Measurements from ENCODE around the gene PPP1R9A.

The PPP1R9A gene

GRCh38 chr7:95213809-95214492 lies 306.6 kb downstream of the PPP1R9A start:
- DNase-seq (ENCODE audit: low read depth), result peak; percentile 55
- no peak for TF ChIP-seq CTCF (IDR thresholded peaks at IDR 0.05; ENCODE audit: low read length, missing control alignments)
- no peak overlapping the region for H3K4me3 ChIP-seq (replicated peaks; ENCODE audit: low read depth, low read length)

GRCh38 chr7:95219721-95220120 lies 312.3 kb downstream of the PPP1R9A start:
- DNase-seq (ENCODE audit: low read depth), result no peak
- TF ChIP-seq CTCF (IDR thresholded peaks at IDR 0.05; ENCODE audit: low read length, missing control alignments), result no peak
- no peak overlapping the region for H3K4me3 ChIP-seq (replicated peaks; ENCODE audit: low read depth, low read length)

GRCh38 chr7:95220328-95220727 lies 312.9 kb downstream of the PPP1R9A start:
- no peak for DNase-seq (ENCODE audit: low read depth)
- TF ChIP-seq CTCF (IDR thresholded peaks at IDR 0.05; ENCODE audit: low read length, missing control alignments), result no peak

GRCh38 chr7:95225301-95225700 lies 317.9 kb downstream of the PPP1R9A start:
- H3K4me3 ChIP-seq (replicated peaks; ENCODE audit: low read depth, low read length), result no peak overlapping the region
- DNase-seq (ENCODE audit: low read depth), result no peak
- TF ChIP-seq CTCF (IDR thresholded peaks at IDR 0.05; ENCODE audit: low read length, missing control alignments), result no peak

More at GRCh38 chr7:95220328-95220727, 312.9 kb downstream of the PPP1R9A start:
- H3K4me3 ChIP-seq (replicated peaks; ENCODE audit: low read depth, low read length), result no peak overlapping the region

GRCh38 chr7:95229301-95229700 lies 321.9 kb downstream of the PPP1R9A start:
- DNase-seq (ENCODE audit: low read depth), result no peak
- no peak for TF ChIP-seq CTCF (IDR thresholded peaks at IDR 0.05; ENCODE audit: low read length, missing control alignments)

GRCh38 chr7:95238252-95238943 lies 331.0 kb downstream of the PPP1R9A start:
- no peak overlapping the region for H3K4me3 ChIP-seq (replicated peaks; ENCODE audit: low read depth, low read length)
- TF ChIP-seq CTCF (IDR thresholded peaks at IDR 0.05; ENCODE audit: low read length, missing control alignments), result no peak
- DNase-seq (ENCODE audit: low read depth), result no peak

More at GRCh38 chr7:95229301-95229700, 321.9 kb downstream of the PPP1R9A start:
- H3K4me3 ChIP-seq (replicated peaks; ENCODE audit: low read depth, low read length), result no peak overlapping the region

Measured in fibroblast of pulmonary artery (primary cell).